Measurements from ENCODE around the gene GRIK4.

GRCh38 chr11:120832481-120833238 lies 321.1 kb downstream of the GRIK4 start:
- TF ChIP-seq POLR2A (IDR thresholded peaks at IDR 0.05; ENCODE audit: low read depth, low read length), result no peak
- TF ChIP-seq POLR2AphosphoS5 (IDR thresholded peaks at IDR 0.05; ENCODE audit: low read depth, low read length), result no peak

Measured in GM12892 (cell line).